Immature natural killer cell (primary cell): ENCODE data around the gene CLDN4. TPM values are rescaled to one million over a fixed set of nuclear protein-coding genes. Genes with fewer than 3 reads are reported as not detected.
A peak's percentile ranks its signal among the peaks of the same experiment; 100 is the strongest.
"Not testable (repeated sequence)": the region's sequence is repeated elsewhere in the genome, so short reads cannot be mapped to it uniquely, and the experiment has no call there.

Source experiments
- DNase-seq, 3 donors: peaks; one replicate each; pipeline ENCODE4 v3.0.0; 2022; ENCODE audit warnings: mixed read lengths in 1 of 3
- H3K27ac Mint-ChIP-seq, 6 donors: one replicate each; pipeline ENCODE4 v1.8.0; 2020; ENCODE audit warnings: mixed read lengths in 6 of 6, mild to moderate bottlenecking in 5 of 6, inconsistent platforms in 4 of 6, moderate library complexity in 3 of 6
- H3K27me3 Mint-ChIP-seq, 3 donors: one replicate each; pipeline ENCODE4 v1.8.0; 2020 to 2021; ENCODE audit warnings: low read depth in 3 of 3, mild to moderate bottlenecking in 3 of 3, mixed read lengths in 3 of 3, moderate library complexity in 3 of 3, inconsistent platforms in 1 of 3
- H3K36me3 Mint-ChIP-seq, 3 donors: one replicate each; pipeline ENCODE4 v1.8.0; 2020; ENCODE audit warnings: mixed read lengths in 3 of 3, inconsistent platforms in 2 of 3, mild to moderate bottlenecking in 2 of 3
- H3K4me1 Mint-ChIP-seq, 2 donors: one replicate each; pipeline ENCODE4 v1.8.0; 2020; ENCODE audit warnings: inconsistent platforms in 2 of 2, mild to moderate bottlenecking in 2 of 2, mixed read lengths in 2 of 2, moderate library complexity in 1 of 2
- H3K4me3 Mint-ChIP-seq, 5 donors: one replicate each; pipeline ENCODE4 v1.8.0; 2020; ENCODE audit warnings: mild to moderate bottlenecking in 5 of 5, mixed read lengths in 5 of 5, inconsistent platforms in 3 of 5, moderate library complexity in 3 of 5
- H3K9me3 Mint-ChIP-seq, 6 donors: one replicate each; pipeline ENCODE4 v1.8.0; 2020; ENCODE audit warnings: mild to moderate bottlenecking in 6 of 6, mixed read lengths in 6 of 6, inconsistent platforms in 4 of 6, moderate library complexity in 3 of 6
- polyA plus RNA-seq, 3 donors: library from polyadenylated mRNA; unstranded; fragments of 300-500 nt; fragmentation: Illumina TruSeq; gene quantifications; one replicate each; pipeline ENCODE4 v1.2.3, GENCODE V29; 2021

Gene CLDN4
- polyA plus RNA-seq, 3 donors from 2014 or later = not detected

DNA sequence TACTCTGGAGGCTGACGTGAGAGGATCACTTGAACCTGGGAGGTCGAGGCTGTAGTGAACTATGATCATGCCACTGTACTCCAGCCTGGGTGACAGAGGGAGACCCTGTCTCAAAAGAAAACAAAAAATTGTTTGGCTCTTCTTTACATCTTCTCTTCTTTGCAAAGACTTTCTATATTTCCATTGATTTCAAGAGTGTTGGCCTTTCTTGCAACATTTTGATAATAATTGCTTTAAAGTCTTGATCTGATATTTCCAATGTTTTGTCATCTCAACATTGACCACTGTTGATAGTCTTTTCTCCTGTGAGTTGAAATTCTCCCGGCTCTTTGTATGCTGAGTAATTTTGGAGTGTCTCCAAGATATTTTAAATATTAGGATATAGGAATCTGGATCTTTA is 17.8 kb upstream of the CLDN4 start:
- no peaks in the 10 kb centered on the region for H3K4me1 Mint-ChIP-seq
- H3K9me3 Mint-ChIP-seq = no peaks in the 10 kb centered on the region
- no peaks in the 10 kb centered on the region for H3K36me3 Mint-ChIP-seq
- peaks cover 3 to 12% (median 3%) of the 10 kb centered on the region in 3 donors for H3K27me3 Mint-ChIP-seq
- H3K4me3 Mint-ChIP-seq = no peak overlapping the region
- no peak for DNase-seq
- H3K27ac Mint-ChIP-seq = no peak overlapping the region

DNA sequence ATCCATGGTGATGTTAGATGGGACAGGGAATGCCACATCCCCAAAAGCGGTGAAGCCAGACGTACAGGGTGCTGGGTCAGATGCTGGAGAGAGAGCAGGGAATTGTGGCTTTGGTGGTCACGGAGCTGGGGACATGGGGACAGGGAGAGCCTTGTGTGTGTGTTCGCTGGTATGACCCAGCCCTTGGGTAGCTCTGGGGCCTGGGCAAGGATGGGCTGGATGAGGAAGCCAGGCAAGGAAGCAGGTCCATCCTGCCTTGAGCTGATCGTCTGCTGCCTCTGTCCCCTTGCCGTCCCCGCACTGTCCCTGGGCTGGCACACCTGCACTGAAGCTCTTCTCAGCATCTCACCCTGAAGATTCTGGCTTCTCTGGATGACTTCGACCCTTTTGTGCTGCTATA is 15.4 kb upstream of the CLDN4 start:
- H3K9me3 Mint-ChIP-seq = no peaks in the 10 kb centered on the region
- H3K4me1 Mint-ChIP-seq = no peaks in the 10 kb centered on the region

DNA sequence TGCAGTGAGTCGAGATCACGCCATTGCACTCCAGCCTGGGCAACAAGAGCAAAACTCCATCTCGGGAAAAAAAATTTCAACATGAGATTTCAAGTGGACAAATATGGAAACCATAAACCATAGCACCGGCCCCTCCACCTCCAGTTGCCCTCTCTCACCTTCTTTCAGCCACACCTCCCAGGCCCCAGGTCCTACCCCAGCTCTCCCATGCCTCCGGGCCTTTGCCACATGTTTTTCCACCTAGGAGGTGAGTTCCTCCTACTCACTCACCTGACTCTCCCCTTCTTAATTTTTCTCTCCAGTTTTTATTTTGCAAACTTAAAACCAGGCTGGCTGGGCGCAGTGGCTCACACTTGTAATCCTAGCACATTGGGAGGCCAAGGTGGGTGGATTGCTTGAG is 13.7 kb upstream of the CLDN4 start:
- H3K27me3 Mint-ChIP-seq = peaks cover 4 to 10% (median 6%) of the 10 kb centered on the region in 3 donors
- no peaks in the 10 kb centered on the region for H3K9me3 Mint-ChIP-seq
- H3K4me3 Mint-ChIP-seq = no peak overlapping the region
- H3K27ac Mint-ChIP-seq = no peak overlapping the region
- no peaks in the 10 kb centered on the region for H3K36me3 Mint-ChIP-seq
- no peak for DNase-seq
- no peaks in the 10 kb centered on the region for H3K4me1 Mint-ChIP-seq

More for the DNA sequence above, 15.4 kb upstream of the CLDN4 start:
- H3K36me3 Mint-ChIP-seq = no peaks in the 10 kb centered on the region
- H3K27me3 Mint-ChIP-seq = peaks cover 2 to 13% (median 5%) of the 10 kb centered on the region in 3 donors
- H3K27ac Mint-ChIP-seq = no peak overlapping the region
- no peak for DNase-seq
- H3K4me3 Mint-ChIP-seq = no peak overlapping the region

DNA sequence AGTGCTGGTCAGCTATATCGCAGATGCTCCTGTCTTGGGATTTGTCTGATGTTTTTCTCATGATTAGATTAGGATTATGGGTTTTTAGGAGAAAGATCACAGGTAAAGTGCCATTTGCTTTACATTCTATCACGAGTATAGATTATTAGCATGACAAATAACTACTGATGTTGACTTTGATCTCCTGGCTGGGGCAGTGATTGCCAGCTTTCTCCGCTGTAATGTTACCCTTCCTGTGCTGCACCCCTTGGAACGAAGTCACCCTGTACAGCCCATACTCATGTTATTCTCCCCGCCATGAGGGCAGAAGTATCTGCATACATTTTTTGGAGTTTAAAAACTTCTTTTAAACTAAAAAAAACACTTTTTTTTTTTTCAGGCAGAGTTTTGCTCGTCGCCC is 10.8 kb upstream of the CLDN4 start:
- H3K4me1 Mint-ChIP-seq = no peaks in the 10 kb centered on the region
- no peak overlapping the region for H3K27ac Mint-ChIP-seq
- H3K9me3 Mint-ChIP-seq = no peaks in the 10 kb centered on the region
- peaks cover 4 to 15% (median 7%) of the 10 kb centered on the region in 3 donors for H3K27me3 Mint-ChIP-seq
- no peak for DNase-seq
- no peaks in the 10 kb centered on the region for H3K36me3 Mint-ChIP-seq
- H3K4me3 Mint-ChIP-seq = no peak overlapping the region

DNA sequence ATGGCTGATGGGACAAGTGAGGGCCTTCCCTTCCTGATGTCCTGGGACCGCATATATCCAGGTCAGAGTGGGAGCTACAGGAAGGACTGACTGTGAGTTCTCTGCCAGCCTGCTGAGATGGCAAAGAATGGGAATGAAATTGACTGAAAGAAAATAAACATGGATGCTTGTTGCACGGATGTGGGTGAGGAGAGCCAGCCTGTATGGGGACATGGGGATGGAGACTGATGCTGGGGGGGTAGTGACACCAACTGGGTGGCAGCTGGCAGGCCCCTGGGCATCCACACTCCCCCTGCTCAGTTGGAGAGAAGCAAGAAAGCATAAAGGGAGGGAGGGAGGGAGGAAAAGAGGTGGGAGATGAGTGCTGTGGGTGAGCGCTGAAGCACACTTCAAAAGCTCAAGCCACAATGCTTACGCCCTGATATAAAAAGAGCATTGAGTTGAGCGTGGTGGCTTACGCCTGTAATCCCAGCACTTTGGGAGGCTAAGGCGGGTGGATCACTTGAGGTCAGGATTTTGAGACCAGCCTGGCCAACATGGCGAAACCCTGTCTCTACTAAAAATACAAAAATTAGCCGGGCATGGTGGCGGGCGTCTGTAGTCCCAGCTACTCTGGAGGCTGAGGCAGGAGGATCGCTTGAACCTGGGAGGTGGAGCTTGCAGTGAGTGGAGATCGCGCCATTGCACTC is 9.1 kb upstream of the CLDN4 start:
- H3K36me3 Mint-ChIP-seq, H3K9me3 Mint-ChIP-seq, H3K27ac Mint-ChIP-seq, H3K4me1 Mint-ChIP-seq, H3K4me3 Mint-ChIP-seq, DNase-seq: not testable (repeated sequence)
- peaks cover 6 to 13% (median 10%) of the 10 kb centered on the region in 3 donors for H3K27me3 Mint-ChIP-seq

DNA sequence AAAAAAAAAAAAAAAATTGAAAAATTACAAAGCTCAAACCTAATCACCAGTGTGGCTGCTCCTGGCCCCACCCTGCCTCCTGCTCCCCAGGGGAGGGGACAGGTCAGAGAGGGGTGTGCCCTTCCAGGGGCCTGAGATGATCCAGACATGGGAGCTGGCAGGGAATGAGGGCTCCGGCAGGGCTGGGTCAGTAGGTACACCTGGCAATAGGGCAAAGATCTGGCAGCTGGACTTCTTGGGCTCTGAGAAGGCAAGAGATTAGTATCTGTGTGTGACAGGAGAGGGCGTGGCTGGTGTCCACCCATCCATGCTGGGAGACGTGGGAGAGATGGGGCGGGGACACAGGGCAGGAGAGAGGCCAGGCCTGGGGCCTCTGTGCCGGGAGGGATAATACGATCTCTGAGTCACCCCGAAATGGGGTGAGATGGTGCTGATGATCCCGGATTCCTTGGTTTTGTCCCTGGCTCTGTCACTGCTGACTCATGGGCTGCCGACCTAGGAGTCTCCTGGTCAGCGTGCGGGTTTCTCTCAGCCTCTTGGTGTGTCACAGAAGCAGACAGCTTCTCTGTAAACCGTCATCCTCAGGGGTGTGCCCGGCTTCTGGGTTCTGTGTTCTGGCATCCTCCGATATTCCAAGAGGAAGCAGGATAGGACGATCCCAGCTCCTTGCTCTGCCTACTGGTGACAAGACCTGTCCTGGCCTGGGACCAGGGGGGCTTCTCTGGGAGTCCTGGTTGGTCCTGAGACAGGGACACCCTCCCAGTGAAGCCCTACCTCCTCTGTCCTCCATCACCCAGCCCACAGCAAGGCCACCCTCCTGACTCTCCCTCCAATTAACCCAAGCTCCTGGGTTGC is 8.2 kb upstream of the CLDN4 start:
- Mint-ChIP-seq H3K36me3 (no peaks in the 10 kb centered on the region), H3K4me3 (no peak overlapping the region), H3K27me3 (peaks cover 8 to 15% (median 10%) of the 10 kb centered on the region in 3 donors), H3K4me1 (peaks cover 0 to 11% of the 10 kb centered on the region in 2 donors), H3K27ac (no peak overlapping the region), H3K9me3 (no peaks in the 10 kb centered on the region)
- no peak for DNase-seq

DNA sequence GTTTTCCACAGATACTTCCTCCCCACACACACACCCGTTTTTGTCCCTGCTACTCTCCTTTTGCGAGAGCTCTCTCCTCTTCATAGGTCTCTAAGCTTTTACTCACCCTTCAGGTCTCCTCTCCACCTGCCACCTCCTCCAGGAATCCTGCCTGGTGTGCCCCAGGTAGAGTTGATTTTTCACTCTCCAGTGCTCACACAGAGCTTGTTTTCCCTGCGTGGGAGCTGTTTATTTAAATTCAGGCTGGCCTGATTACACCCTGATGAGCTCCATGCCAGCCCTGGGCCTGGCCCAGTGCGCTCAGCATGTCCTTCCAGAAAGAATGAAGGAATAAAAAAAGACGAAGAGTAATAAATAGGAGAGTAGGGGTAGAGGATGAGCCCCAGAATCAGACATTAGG is 7.5 kb upstream of the CLDN4 start:
- Mint-ChIP-seq H3K27ac (no peak overlapping the region), H3K4me3 (no peak overlapping the region), H3K9me3 (no peaks in the 10 kb centered on the region), H3K4me1 (peaks cover 5 to 18% of the 10 kb centered on the region in 2 donors), H3K27me3 (peaks cover 7 to 15% (median 10%) of the 10 kb centered on the region in 3 donors), H3K36me3 (no peaks in the 10 kb centered on the region)
- DNase-seq = no peak

DNA sequence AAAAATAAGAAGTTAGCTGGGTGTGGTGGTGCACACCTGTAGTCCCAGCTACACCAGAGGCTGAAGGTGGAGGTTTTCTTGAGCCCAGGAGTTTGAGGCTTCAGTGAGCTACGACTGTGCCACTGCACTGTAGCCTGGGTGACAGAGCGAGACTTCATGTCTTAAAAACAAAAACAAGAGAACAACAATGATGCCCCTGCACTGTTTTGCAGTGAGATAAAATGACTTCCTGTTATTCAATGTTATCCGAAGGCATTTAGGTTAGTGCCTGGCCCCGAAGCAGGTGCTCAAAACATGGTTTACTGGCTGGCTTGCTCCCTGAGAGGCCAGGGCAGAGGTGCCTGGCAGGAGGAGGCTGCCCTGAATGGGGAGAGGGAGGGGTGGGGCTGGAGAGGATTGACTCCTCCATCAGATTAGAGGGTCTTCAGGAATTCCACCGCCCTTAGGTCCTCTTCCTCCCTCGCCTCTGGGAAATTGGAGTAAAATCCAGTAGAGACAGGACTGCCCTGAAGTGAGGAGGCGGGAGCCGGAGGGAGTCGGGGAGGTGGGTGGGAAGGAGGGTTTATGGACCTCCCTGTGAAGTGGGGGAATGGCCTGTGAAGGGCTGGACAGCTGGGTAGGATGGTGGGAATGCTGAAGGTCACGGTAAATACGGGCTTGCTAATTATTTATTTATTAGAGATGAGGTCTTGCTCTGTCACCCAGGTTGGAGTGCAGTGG is 6.8 kb upstream of the CLDN4 start:
- no peak overlapping the region for H3K27ac Mint-ChIP-seq
- DNase-seq = no peak
- H3K4me1 Mint-ChIP-seq = peaks cover 7 to 24% of the 10 kb centered on the region in 2 donors
- H3K4me3 Mint-ChIP-seq = no peak overlapping the region
- H3K9me3 Mint-ChIP-seq = no peaks in the 10 kb centered on the region
- no peaks in the 10 kb centered on the region for H3K36me3 Mint-ChIP-seq
- H3K27me3 Mint-ChIP-seq = peaks cover 8 to 16% (median 13%) of the 10 kb centered on the region in 3 donors

DNA sequence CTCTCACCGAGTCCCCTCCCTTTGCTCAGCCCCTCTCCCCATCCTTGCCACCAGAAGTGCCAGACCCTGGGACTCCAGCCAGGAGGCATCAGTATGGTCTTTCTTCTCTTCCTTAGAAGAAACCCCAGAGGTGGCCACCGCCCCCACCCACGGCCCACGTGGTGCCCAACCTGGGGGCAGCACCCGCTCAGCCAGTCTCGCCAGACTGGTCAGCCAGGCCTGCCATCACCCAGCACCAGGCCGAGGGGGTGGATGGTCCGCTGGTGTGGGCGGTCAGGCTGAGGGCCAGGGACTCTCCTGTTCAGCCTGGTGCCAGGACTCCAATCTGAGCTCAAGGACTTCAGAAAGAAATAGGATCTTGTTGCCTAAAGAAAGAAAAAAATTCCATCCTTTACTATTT is 5.8 kb upstream of the CLDN4 start:
- DNase-seq = no peak

DNA sequence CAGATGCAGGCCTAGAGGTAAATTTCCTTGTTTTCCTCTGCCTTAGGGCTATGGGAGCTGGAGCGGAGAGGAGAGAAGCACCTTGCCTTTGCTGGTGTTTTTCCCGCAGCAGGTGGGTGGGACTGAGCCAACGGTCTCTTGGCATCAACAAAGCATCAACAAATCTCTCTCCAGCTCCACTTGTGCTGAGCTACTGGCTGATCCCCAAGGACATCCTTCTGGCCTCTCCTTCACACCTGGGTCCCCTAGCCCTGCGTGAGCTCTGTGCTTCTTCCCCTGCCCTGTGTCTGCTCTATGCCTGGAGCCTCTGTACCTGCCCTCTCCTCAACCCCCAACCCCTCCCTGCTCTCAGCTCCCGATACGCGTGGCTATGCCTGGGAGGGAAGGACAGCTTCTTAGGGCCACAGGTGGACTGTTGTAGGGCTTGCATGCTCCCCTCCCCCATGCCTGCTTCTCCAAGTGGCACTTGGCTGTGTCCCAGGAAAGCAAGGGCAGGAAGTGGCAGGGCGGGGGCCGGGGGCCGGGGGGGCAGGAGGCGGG is 3.2 kb upstream of the CLDN4 start:
- Mint-ChIP-seq H3K4me3 (peak overlapping the region in 2 of 5 donors; percentile 47 to 49), H3K4me1 (peaks cover 7 to 25% of the 10 kb centered on the region in 2 donors), H3K36me3 (no peaks in the 10 kb centered on the region), H3K9me3 (no peaks in the 10 kb centered on the region), H3K27ac (no peak overlapping the region), H3K27me3 (peaks cover 6 to 21% (median 13%) of the 10 kb centered on the region in 3 donors)
- no peak for DNase-seq

More for the DNA sequence above, 5.8 kb upstream of the CLDN4 start:
- Mint-ChIP-seq H3K36me3 (no peaks in the 10 kb centered on the region), H3K27me3 (peaks cover 8 to 19% (median 15%) of the 10 kb centered on the region in 3 donors), H3K4me1 (peaks cover 7 to 25% of the 10 kb centered on the region in 2 donors), H3K9me3 (no peaks in the 10 kb centered on the region), H3K27ac (no peak overlapping the region), H3K4me3 (no peak overlapping the region)

DNA sequence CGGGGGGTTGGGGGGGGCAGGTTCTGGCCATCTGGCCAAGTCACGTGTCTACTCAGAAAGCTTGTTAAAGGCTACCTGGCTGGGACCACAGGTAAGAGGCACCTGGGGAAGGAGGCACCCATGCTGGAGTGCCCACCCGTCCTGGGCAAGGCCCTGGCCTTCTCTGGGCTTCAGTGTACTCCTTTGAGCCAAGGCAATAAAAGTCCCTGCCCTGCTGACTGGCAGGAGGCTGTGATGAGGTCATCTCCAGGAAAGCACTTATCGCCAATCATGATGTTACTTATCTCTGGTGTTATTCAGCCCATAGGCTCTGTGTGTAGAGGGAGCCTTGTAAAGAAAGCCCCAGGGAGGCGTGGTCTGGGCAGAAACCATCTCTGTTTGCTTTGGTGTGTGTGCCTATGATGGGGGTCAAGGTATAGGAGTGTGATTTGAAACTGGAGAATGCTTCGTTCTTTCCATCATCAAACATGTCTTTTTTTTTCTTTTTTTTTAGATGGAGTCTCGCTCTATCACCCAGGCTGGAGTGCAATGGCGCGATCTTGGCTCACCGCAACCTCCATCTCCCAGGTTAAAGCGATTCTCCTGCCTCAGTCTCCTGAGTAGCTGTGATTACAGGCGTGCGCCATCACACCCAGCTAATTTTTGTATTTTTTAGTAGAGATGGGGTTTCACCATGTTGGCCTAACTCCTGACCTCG is 2.5 kb upstream of the CLDN4 start:
- Mint-ChIP-seq H3K27me3 (peaks cover 6 to 18% (median 13%) of the 10 kb centered on the region in 3 donors), H3K36me3 (no peaks in the 10 kb centered on the region), H3K27ac (no peak overlapping the region), H3K4me1 (peaks cover 7 to 25% of the 10 kb centered on the region in 2 donors), H3K4me3 (peak overlapping the region in 1 of 5 donors; percentile 46), H3K9me3 (no peaks in the 10 kb centered on the region)
- DNase-seq = no peak

DNA sequence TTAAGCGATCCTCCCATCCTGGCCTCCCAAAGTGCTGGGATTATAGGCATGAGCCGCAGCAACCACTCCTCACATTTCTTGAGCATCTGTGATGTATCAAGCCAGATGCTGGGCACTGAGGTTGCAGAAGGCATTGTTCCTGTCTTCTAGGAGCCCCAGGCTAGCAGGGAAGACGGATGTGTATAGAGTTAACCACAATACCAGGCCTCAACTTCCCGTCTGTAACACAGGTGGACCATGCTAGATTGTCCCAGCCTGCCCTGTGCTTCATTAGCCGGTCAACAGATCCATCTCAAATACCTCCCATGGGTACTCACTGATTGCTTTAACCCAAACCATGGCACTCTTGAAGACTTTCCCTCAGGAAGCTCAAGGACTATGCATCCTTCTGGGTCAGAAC is 1.8 kb upstream of the CLDN4 start:
- H3K4me3 Mint-ChIP-seq = no peak overlapping the region
- peaks cover 6 to 13% (median 13%) of the 10 kb centered on the region in 3 donors for H3K27me3 Mint-ChIP-seq
- H3K9me3 Mint-ChIP-seq = no peaks in the 10 kb centered on the region
- no peak overlapping the region for H3K27ac Mint-ChIP-seq
- H3K36me3 Mint-ChIP-seq = no peaks in the 10 kb centered on the region
- no peak for DNase-seq
- peaks cover 7 to 25% of the 10 kb centered on the region in 2 donors for H3K4me1 Mint-ChIP-seq

DNA sequence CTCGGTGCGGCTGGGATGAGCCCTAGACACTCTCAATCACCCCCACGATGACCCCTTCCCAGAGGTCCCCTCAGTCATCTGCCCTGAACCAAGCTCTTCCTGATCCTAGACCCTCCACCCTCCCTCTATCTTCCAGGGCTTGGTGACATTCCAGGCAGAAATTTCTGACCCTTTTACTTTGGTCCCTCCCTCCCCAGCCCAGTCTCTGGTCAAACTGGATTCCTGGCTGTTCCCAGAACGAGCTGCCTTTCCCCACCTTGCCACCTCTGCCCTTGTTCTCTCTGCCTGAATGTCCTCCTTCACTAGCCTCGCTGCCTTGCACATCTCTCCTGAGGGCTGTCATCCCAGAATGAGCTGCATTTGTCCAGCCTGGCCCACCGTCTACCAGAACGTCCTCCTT is 1.3 kb upstream of the CLDN4 start:
- no peak for DNase-seq
- H3K9me3 Mint-ChIP-seq = no peaks in the 10 kb centered on the region
- H3K27ac Mint-ChIP-seq = peak overlapping the region in 1 of 6 donors; percentile 71
- H3K27me3 Mint-ChIP-seq = peaks cover 6 to 13% (median 13%) of the 10 kb centered on the region in 3 donors
- H3K36me3 Mint-ChIP-seq = no peaks in the 10 kb centered on the region
- no peak overlapping the region for H3K4me3 Mint-ChIP-seq
- H3K4me1 Mint-ChIP-seq = peaks cover 7 to 25% of the 10 kb centered on the region in 2 donors
